Fibroblast of lung (primary cell): ENCODE measurements around the gene SIVA1. TPM values are rescaled to one million over a fixed set of nuclear protein-coding genes. Genes with fewer than 3 reads are reported as not detected.

Experiments used
- DNase-seq, 2 donors: peaks; one replicate each; pipeline versions ENCODE4 v3.0.0 to v3.0.0-alpha.2; 2010; ENCODE audit warnings: low read depth in 2 of 2
- H2AFZ ChIP-seq: 2 replicates; pipeline ENCODE4 v1.5.1; 2012; ENCODE audit warnings: low read length, control low read depth, inconsistent platforms
- H3K27ac ChIP-seq: 2 replicates; pipeline ENCODE4 v1.5.1; 2011; ENCODE audit warnings: low read length, control low read depth; ENCODE audit not compliant: insufficient read depth
- H3K27me3 ChIP-seq: 2 replicates; pipeline ENCODE4 v1.5.1; 2011; ENCODE audit warnings: mild to moderate bottlenecking, low read length; ENCODE audit not compliant: control insufficient read depth, insufficient read depth
- H3K36me3 ChIP-seq: 2 replicates; pipeline ENCODE4 v1.5.1; 2011; ENCODE audit warnings: low read length; ENCODE audit not compliant: control insufficient read depth, insufficient read depth
- H3K4me1 ChIP-seq: 2 replicates; pipeline ENCODE4 v1.5.1; 2011; ENCODE audit warnings: low read length; ENCODE audit not compliant: control insufficient read depth, insufficient read depth; ENCODE audit errors: extremely low read depth
- H3K4me2 ChIP-seq: 2 replicates; pipeline ENCODE4 v1.5.1; 2011; ENCODE audit warnings: low read length, control low read depth; ENCODE audit not compliant: insufficient read depth; ENCODE audit errors: extremely low read depth
- H3K4me3 ChIP-seq, 4 experiments: fragments of 200-600 bp in 1 of 4; sonication (generic) in 1 of 4; replicated peaks in 1 of 4; 2 replicates each; pipeline ENCODE4 v1.5.1; 2011 to 2016; ENCODE audit warnings: low read length in 4 of 4, low read depth in 3 of 4, mild to moderate bottlenecking in 3 of 4, control low read depth in 2 of 4, inconsistent platforms in 1 of 4, mixed read lengths in 1 of 4; ENCODE audit not compliant: insufficient read depth in 1 of 4; ENCODE audit errors: control extremely low read depth in 1 of 4
- H3K79me2 ChIP-seq: 2 replicates; pipeline ENCODE4 v1.5.1; 2012; ENCODE audit warnings: mild to moderate bottlenecking, low read length, inconsistent platforms; ENCODE audit not compliant: control insufficient read depth, insufficient read depth
- H3K9ac ChIP-seq: 2 replicates; pipeline ENCODE4 v1.5.1; 2011; ENCODE audit warnings: mild to moderate bottlenecking, low read length, control low read depth; ENCODE audit not compliant: insufficient read depth
- H3K9me3 ChIP-seq: 2 replicates; pipeline ENCODE4 v1.5.1; 2012; ENCODE audit warnings: low read depth, low read length; ENCODE audit not compliant: control insufficient read depth, insufficient read depth
- H4K20me1 ChIP-seq: 2 replicates; pipeline ENCODE4 v1.5.1; 2011; ENCODE audit warnings: low read length; ENCODE audit not compliant: control insufficient read depth, insufficient read depth; ENCODE audit errors: extremely low read depth
- EZH2 ChIP-seq: IDR thresholded peaks from 2 replicates; pipeline ENCODE4 v1.5.1; 2012; ENCODE audit warnings: low read length, control low read depth, mild to moderate bottlenecking; ENCODE audit errors: missing control alignments
- polyA plus RNA-seq, 2 donors: library from polyadenylated mRNA; depleted of rRNA in 1 of 2; stranded (reverse) in 1 of 2; unstranded in 1 of 2; fragments of >200 nt; gene quantifications; 2 replicates each; pipeline ENCODE4 v1.2.1, GENCODE V29; 2011 to 2012; ENCODE audit warnings: missing spikeins in 1 of 2
- total RNA-seq: library from RNA; depleted of rRNA; stranded (reverse); fragments of >200 nt; gene quantifications from 2 replicates; pipeline ENCODE4 v1.2.1, GENCODE V29; 2014
- TF ChIP-seq, protein P1 (sequence below), 2 donors: IDR thresholded peaks in 1 of 2; conservative IDR thresholded peaks in 1 of 2; 1 replicate in 1 of 2; 2 replicates in 1 of 2; pipeline ENCODE4 v1.5.1; 2011 to 2012; ENCODE audit warnings: low read length in 2 of 2, control low read depth in 1 of 2, inconsistent platforms in 1 of 2, low read depth in 1 of 2, mild to moderate bottlenecking in 1 of 2

SIVA1 gene
- total and polyA plus RNA-seq, 2 donors (not counting 1 experiment from before 2014, with no cell fraction given) = 26.1 to 65.1 TPM

DNA sequence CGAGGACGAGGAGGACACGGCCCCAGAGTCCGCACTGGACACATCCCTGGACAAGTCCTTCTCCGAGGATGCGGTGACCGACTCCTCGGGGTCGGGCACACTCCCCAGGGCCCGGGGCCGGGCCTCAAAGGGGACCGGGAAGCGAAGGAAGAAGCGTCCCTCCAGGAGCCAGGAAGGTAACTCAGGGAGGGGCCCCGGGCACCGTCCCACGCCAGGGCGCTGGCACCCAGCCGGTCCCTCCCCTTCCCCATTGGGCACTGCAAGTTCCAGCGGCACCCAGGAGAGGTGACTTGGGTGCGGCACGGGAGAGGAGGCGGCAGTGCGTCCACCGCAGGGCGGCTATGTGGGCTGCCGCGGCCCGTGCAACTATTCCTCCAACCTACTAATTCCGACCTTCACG, 38.3 kb upstream of the SIVA1 start:
- H3K4me2 ChIP-seq = no peak overlapping the region
- H3K9me3 ChIP-seq = no peaks in the 10 kb centered on the region
- no peak overlapping the region for H3K4me3 ChIP-seq
- TF ChIP-seq EZH2 = no peak
- TF ChIP-seq, protein P1, sequence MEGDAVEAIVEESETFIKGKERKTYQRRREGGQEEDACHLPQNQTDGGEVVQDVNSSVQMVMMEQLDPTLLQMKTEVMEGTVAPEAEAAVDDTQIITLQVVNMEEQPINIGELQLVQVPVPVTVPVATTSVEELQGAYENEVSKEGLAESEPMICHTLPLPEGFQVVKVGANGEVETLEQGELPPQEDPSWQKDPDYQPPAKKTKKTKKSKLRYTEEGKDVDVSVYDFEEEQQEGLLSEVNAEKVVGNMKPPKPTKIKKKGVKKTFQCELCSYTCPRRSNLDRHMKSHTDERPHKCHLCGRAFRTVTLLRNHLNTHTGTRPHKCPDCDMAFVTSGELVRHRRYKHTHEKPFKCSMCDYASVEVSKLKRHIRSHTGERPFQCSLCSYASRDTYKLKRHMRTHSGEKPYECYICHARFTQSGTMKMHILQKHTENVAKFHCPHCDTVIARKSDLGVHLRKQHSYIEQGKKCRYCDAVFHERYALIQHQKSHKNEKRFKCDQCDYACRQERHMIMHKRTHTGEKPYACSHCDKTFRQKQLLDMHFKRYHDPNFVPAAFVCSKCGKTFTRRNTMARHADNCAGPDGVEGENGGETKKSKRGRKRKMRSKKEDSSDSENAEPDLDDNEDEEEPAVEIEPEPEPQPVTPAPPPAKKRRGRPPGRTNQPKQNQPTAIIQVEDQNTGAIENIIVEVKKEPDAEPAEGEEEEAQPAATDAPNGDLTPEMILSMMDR (conservative IDR thresholded peaks at IDR 0.05 in 1 of 2, IDR thresholded peaks at IDR 0.05 in 1 of 2; ENCODE audit: low read depth in 1 of 2, low read length in 2 of 2) = no peak
- H3K79me2 ChIP-seq = no peaks in the 10 kb centered on the region
- no peaks in the 10 kb centered on the region for H3K4me1 ChIP-seq
- no peak overlapping the region for H3K9ac ChIP-seq
- no peaks in the 10 kb centered on the region for H3K27me3 ChIP-seq
- DNase-seq = no peak
- H3K36me3 ChIP-seq = peaks cover 63% of the 10 kb centered on the region
- no peak overlapping the region for H3K27ac ChIP-seq
- no peak overlapping the region for H2AFZ ChIP-seq
- no peaks in the 10 kb centered on the region for H4K20me1 ChIP-seq

DNA sequence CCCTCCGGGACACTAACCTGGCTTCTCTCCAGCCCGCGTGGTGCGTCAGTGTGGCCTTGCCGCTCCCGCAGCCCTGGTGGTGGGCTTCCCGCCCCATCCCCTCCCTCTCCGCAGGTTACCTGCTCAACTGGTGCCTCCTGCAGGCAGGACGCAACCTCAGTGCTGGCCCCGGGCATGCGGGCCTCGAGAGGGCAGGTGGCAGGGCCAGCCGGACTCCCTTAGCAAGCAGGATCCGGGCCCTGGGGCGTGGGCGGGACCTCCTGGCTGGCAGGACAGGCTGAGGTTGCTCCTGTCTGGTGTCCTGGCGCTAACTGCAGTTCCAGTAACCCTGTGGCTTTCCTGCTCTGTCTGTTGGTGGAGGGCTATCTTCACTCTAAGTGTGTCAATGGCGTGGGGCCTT, 37.5 kb upstream of the SIVA1 start:
- no peaks in the 10 kb centered on the region for H4K20me1 ChIP-seq
- no peak overlapping the region for H3K4me3 ChIP-seq
- DNase-seq = no peak
- H3K27me3 ChIP-seq = no peaks in the 10 kb centered on the region
- no peak overlapping the region for H3K4me2 ChIP-seq
- no peaks in the 10 kb centered on the region for H3K79me2 ChIP-seq
- no peak overlapping the region for H3K27ac ChIP-seq
- peaks cover 60% of the 10 kb centered on the region for H3K36me3 ChIP-seq
- H2AFZ ChIP-seq = no peak overlapping the region
- no peaks in the 10 kb centered on the region for H3K9me3 ChIP-seq
- H3K9ac ChIP-seq = no peak overlapping the region
- no peaks in the 10 kb centered on the region for H3K4me1 ChIP-seq
- no peak for TF ChIP-seq EZH2
- TF ChIP-seq, protein P1 (conservative IDR thresholded peaks at IDR 0.05 in 1 of 2, IDR thresholded peaks at IDR 0.05 in 1 of 2; ENCODE audit: low read depth in 1 of 2, low read length in 2 of 2) = no peak

DNA sequence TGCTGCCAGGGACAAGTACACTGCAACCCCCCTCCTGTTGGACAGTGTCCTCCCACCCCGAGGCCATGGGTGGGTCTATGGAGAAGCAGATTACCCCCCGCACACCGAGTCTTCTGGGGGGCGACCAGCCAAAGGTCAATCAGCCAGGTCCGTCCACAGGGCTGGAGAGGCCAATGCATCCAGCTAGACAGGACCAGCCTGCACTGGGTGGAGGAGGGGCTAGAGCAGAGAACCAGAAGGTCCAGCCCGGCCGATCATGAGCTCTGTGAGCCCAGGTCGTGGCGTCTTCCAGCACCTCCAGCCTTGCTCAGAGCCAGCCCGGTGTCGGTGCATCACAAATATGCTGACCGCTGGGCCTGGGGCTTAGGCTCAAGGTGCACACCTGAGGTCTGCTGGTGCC, 37.1 kb upstream of the SIVA1 start:
- no peak overlapping the region for H3K27ac ChIP-seq
- no peak overlapping the region for H3K4me3 ChIP-seq
- H3K27me3 ChIP-seq = no peaks in the 10 kb centered on the region
- H3K4me1 ChIP-seq = no peaks in the 10 kb centered on the region
- no peaks in the 10 kb centered on the region for H3K79me2 ChIP-seq
- H3K4me2 ChIP-seq = no peak overlapping the region
- DNase-seq = no peak
- H3K9me3 ChIP-seq = no peaks in the 10 kb centered on the region
- H3K36me3 ChIP-seq = peaks cover 56% of the 10 kb centered on the region
- TF ChIP-seq EZH2 = no peak
- TF ChIP-seq, protein P1 (conservative IDR thresholded peaks at IDR 0.05 in 1 of 2, IDR thresholded peaks at IDR 0.05 in 1 of 2; ENCODE audit: low read depth in 1 of 2, low read length in 2 of 2) = no peak
- H4K20me1 ChIP-seq = no peaks in the 10 kb centered on the region
- H2AFZ ChIP-seq = no peak overlapping the region
- H3K9ac ChIP-seq = no peak overlapping the region
